Adipocyte (in vitro differentiated cells): ENCODE data around the gene ANKRD29.

ENCODE experiments used
- DNase-seq: peaks from one replicate; pipeline ENCODE4 v3.0.0-alpha.2; 2015; ENCODE audit warnings: low read depth
- H3K27me3 ChIP-seq: replicated peaks from 2 replicates; pipeline ENCODE4 v1.7.0; 2013; ENCODE audit warnings: mild to moderate bottlenecking, low read length, moderate library complexity; ENCODE audit not compliant: control insufficient read depth, insufficient read depth
- H3K36me3 ChIP-seq: 2 replicates; pipeline ENCODE4 v1.7.0; 2013; ENCODE audit warnings: low read length, mild to moderate bottlenecking, moderate library complexity; ENCODE audit not compliant: control insufficient read depth, insufficient read depth, severe bottlenecking
- H3K4me1 ChIP-seq: 2 replicates; pipeline ENCODE4 v1.7.0; 2013; ENCODE audit warnings: mild to moderate bottlenecking, low read length, moderate library complexity; ENCODE audit not compliant: control insufficient read depth, insufficient read depth
- H3K4me3 ChIP-seq: 2 replicates; pipeline ENCODE4 v1.7.0; 2013; ENCODE audit warnings: mild to moderate bottlenecking, low read length, moderate library complexity
- H3K9ac ChIP-seq: 2 replicates; pipeline ENCODE4 v1.7.0; 2013; ENCODE audit warnings: mild to moderate bottlenecking, low read length, moderate library complexity
- H3K9me3 ChIP-seq: 2 replicates; pipeline ENCODE4 v1.7.0; 2013; ENCODE audit warnings: mild to moderate bottlenecking, low read length, moderate library complexity; ENCODE audit not compliant: control insufficient read depth

ANKRD29 gene

GRCh38 chr18:23661735-23662308, 889 bp downstream of the ANKRD29 start:
- Histone ChIP-seq H3K4me1 (peaks cover 17% of the 10 kb centered on the region), H3K9ac (peak overlapping the region; percentile 71), H3K27me3 (peaks cover 5% of the 10 kb centered on the region), H3K36me3 (no peaks in the 10 kb centered on the region), H3K4me3 (peak overlapping the region; percentile 82), H3K9me3 (no peaks in the 10 kb centered on the region)
- no peak for DNase-seq

GRCh38 chr18:23658285-23658684, 4.4 kb downstream of the ANKRD29 start:
- H3K9me3 ChIP-seq, result no peaks in the 10 kb centered on the region
- H3K4me1 ChIP-seq, result peaks cover 14% of the 10 kb centered on the region
- H3K9ac ChIP-seq, result no peak overlapping the region

GRCh38 chr18:23652232-23652631, 10.5 kb downstream of the ANKRD29 start:
- H3K4me1 ChIP-seq, result peaks cover 8% of the 10 kb centered on the region
- no peak for DNase-seq
- H3K9me3 ChIP-seq, result no peaks in the 10 kb centered on the region
- no peak overlapping the region for H3K4me3 ChIP-seq
- no peaks in the 10 kb centered on the region for H3K36me3 ChIP-seq
- H3K9ac ChIP-seq, result no peak overlapping the region
- no peaks in the 10 kb centered on the region for H3K27me3 ChIP-seq

More at GRCh38 chr18:23658285-23658684, 4.4 kb downstream of the ANKRD29 start:
- Histone ChIP-seq H3K27me3 (no peaks in the 10 kb centered on the region), H3K4me3 (no peak overlapping the region), H3K36me3 (no peaks in the 10 kb centered on the region)
- peak; percentile 78 for DNase-seq

GRCh38 chr18:23650968-23651927, 11.5 kb downstream of the ANKRD29 start:
- H3K4me1 ChIP-seq, result peaks cover 8% of the 10 kb centered on the region
- no peak overlapping the region for H3K9ac ChIP-seq
- DNase-seq, result peak; percentile 97
- no peaks in the 10 kb centered on the region for H3K9me3 ChIP-seq
- no peaks in the 10 kb centered on the region for H3K27me3 ChIP-seq
- no peaks in the 10 kb centered on the region for H3K36me3 ChIP-seq
- H3K4me3 ChIP-seq, result no peak overlapping the region

- no peak overlapping the region for H3K4me3 ChIP-seq
- H3K4me1 ChIP-seq, result peaks cover 8% of the 10 kb centered on the region
- no peaks in the 10 kb centered on the region for H3K9me3 ChIP-seq
- no peak for DNase-seq
- H3K27me3 ChIP-seq, result no peaks in the 10 kb centered on the region
- no peaks in the 10 kb centered on the region for H3K36me3 ChIP-seq
- no peak overlapping the region for H3K9ac ChIP-seq
Measured at GRCh38 chr18:23648940-23649607, 13.6 kb downstream of the ANKRD29 start.

GRCh38 chr18:23648456-23648855, 14.3 kb downstream of the ANKRD29 start:
- Histone ChIP-seq H3K9ac (no peak overlapping the region), H3K36me3 (no peaks in the 10 kb centered on the region), H3K4me3 (no peak overlapping the region), H3K9me3 (no peaks in the 10 kb centered on the region), H3K4me1 (peaks cover 8% of the 10 kb centered on the region), H3K27me3 (no peaks in the 10 kb centered on the region)
- no peak for DNase-seq

GRCh38 chr18:23646282-23646681, 16.4 kb downstream of the ANKRD29 start:
- H3K27me3 ChIP-seq, result no peaks in the 10 kb centered on the region
- H3K4me3 ChIP-seq, result no peak overlapping the region
- H3K36me3 ChIP-seq, result no peaks in the 10 kb centered on the region
- no peak overlapping the region for H3K9ac ChIP-seq
- no peaks in the 10 kb centered on the region for H3K9me3 ChIP-seq
- no peak for DNase-seq
- peaks cover 5% of the 10 kb centered on the region for H3K4me1 ChIP-seq

- H3K4me1 ChIP-seq, result no peaks in the 10 kb centered on the region
- no peaks in the 10 kb centered on the region for H3K9me3 ChIP-seq
- H3K4me3 ChIP-seq, result no peak overlapping the region
- H3K36me3 ChIP-seq, result no peaks in the 10 kb centered on the region
- no peaks in the 10 kb centered on the region for H3K27me3 ChIP-seq
- no peak for DNase-seq
- no peak overlapping the region for H3K9ac ChIP-seq
Measured at GRCh38 chr18:23645568-23646175, 17.0 kb downstream of the ANKRD29 start.

GRCh38 chr18:23643815-23644490, 18.8 kb downstream of the ANKRD29 start:
- H3K27me3 ChIP-seq, result no peaks in the 10 kb centered on the region
- H3K36me3 ChIP-seq, result no peaks in the 10 kb centered on the region
- H3K4me3 ChIP-seq, result no peak overlapping the region
- DNase-seq, result peak; percentile 31
- H3K9ac ChIP-seq, result no peak overlapping the region
- H3K4me1 ChIP-seq, result no peaks in the 10 kb centered on the region
- no peaks in the 10 kb centered on the region for H3K9me3 ChIP-seq

- no peak overlapping the region for H3K4me3 ChIP-seq
- no peaks in the 10 kb centered on the region for H3K36me3 ChIP-seq
- no peaks in the 10 kb centered on the region for H3K9me3 ChIP-seq
- H3K9ac ChIP-seq, result no peak overlapping the region
- H3K27me3 ChIP-seq, result no peaks in the 10 kb centered on the region
- no peaks in the 10 kb centered on the region for H3K4me1 ChIP-seq
- DNase-seq, result no peak
Measured at GRCh38 chr18:23641937-23642666, 20.6 kb downstream of the ANKRD29 start.
